ENCODE results near the gene HUNK.

The HUNK gene

GRCh38 chr21:31967334-31967733 is 94.5 kb downstream of the HUNK start:
- no peak for DNase-seq

- no peak for DNase-seq
Observed at GRCh38 chr21:31972622-31973021, 99.8 kb downstream of the HUNK start.

- DNase-seq, result no peak
Observed at GRCh38 chr21:31973402-31973944, 100.7 kb downstream of the HUNK start.

GRCh38 chr21:31974454-31974985 is 101.7 kb downstream of the HUNK start:
- no peak for DNase-seq

GRCh38 chr21:31975491-31975890 is 102.7 kb downstream of the HUNK start:
- DNase-seq, result no peak

- no peak for DNase-seq
Observed at GRCh38 chr21:31977816-31978215, 105.0 kb downstream of the HUNK start.

- DNase-seq, result no peak
Observed at GRCh38 chr21:31983120-31983519, 110.3 kb downstream of the HUNK start.

- DNase-seq, result no peak
Observed at GRCh38 chr21:31983554-31983953, 110.7 kb downstream of the HUNK start.

GRCh38 chr21:31985398-31985797 is 112.6 kb downstream of the HUNK start:
- no peak for DNase-seq

- no peak for DNase-seq
Observed at GRCh38 chr21:31986035-31986856, 113.4 kb downstream of the HUNK start.

GRCh38 chr21:31987696-31988095 is 114.9 kb downstream of the HUNK start:
- no peak for DNase-seq

- DNase-seq, result no peak
Observed at GRCh38 chr21:31988492-31989290, 115.9 kb downstream of the HUNK start.

GRCh38 chr21:31991356-31992331 is 118.8 kb downstream of the HUNK start:
- no peak for DNase-seq

- DNase-seq, result no peak
Observed at GRCh38 chr21:31992391-31992790, 119.6 kb downstream of the HUNK start.

- DNase-seq, result no peak
Observed at GRCh38 chr21:31993826-31994825, 121.3 kb downstream of the HUNK start.

GRCh38 chr21:31997191-31997590 is 124.4 kb downstream of the HUNK start:
- no peak for DNase-seq

GRCh38 chr21:31999810-32000468 is 127.1 kb downstream of the HUNK start:
- no peak for DNase-seq

- DNase-seq, result no peak
Observed at GRCh38 chr21:32001390-32001789, 128.6 kb downstream of the HUNK start.

GRCh38 chr21:32003411-32003810 is 130.6 kb downstream of the HUNK start:
- DNase-seq, result no peak

GRCh38 chr21:32004291-32004690 is 131.5 kb downstream of the HUNK start:
- DNase-seq, result no peak

All from NCI-H1930 (cell line).